Trophoblast cell (in vitro differentiated cells and primary cell): ENCODE data around the gene PDE5A.
"Not testable (repeated sequence)": the region's sequence is repeated elsewhere in the genome, so short reads cannot be mapped to it uniquely, and the experiment has no call there.

ENCODE experiments used
- DNase-seq, 2 donors: peaks; one replicate each; pipeline ENCODE4 v3.0.0-alpha.2; 2016
- H2AFZ ChIP-seq: 2 replicates; pipeline ENCODE4 v1.6.1; 2013; ENCODE audit warnings: low read length, moderate library complexity, mild to moderate bottlenecking; ENCODE audit not compliant: insufficient read depth, poor library complexity
- H2AK5ac ChIP-seq: 2 replicates; pipeline ENCODE4 v1.6.1; 2013; ENCODE audit warnings: mild to moderate bottlenecking, low read length
- H2BK120ac ChIP-seq: 2 replicates; pipeline ENCODE4 v1.6.1; 2013; ENCODE audit warnings: low read length, mild to moderate bottlenecking, moderate library complexity; ENCODE audit not compliant: insufficient read depth, poor library complexity
- H2BK12ac ChIP-seq: 2 replicates; pipeline ENCODE4 v1.6.1; 2013; ENCODE audit warnings: mild to moderate bottlenecking, low read length, moderate library complexity
- H2BK5ac ChIP-seq: 2 replicates; pipeline ENCODE4 v1.6.1; 2013; ENCODE audit warnings: low read length, low read depth, moderate library complexity, mild to moderate bottlenecking; ENCODE audit not compliant: poor library complexity
- H3K14ac ChIP-seq: 2 replicates; pipeline ENCODE4 v1.6.1; 2013; ENCODE audit warnings: mild to moderate bottlenecking, low read length
- H3K18ac ChIP-seq: 2 replicates; pipeline ENCODE4 v1.6.1; 2013; ENCODE audit warnings: mild to moderate bottlenecking, low read length
- H3K23ac ChIP-seq: 2 replicates; pipeline ENCODE4 v1.6.1; 2013; ENCODE audit warnings: low read length
- H3K27ac ChIP-seq: 2 replicates; pipeline ENCODE4 v1.5.1; 2013; ENCODE audit warnings: low read depth, mild to moderate bottlenecking, inconsistent platforms, low read length, moderate library complexity
- H3K27me3 ChIP-seq: 2 replicates; pipeline ENCODE4 v1.6.1; 2013; ENCODE audit warnings: inconsistent platforms, mild to moderate bottlenecking, low read length, moderate library complexity; ENCODE audit not compliant: insufficient read depth
- H3K36me3 ChIP-seq, 2 experiments: 1 replicate in 1 of 2; 2 replicates in 1 of 2; pipeline ENCODE4 v1.6.1; 2013; ENCODE audit warnings: low read length in 2 of 2, mild to moderate bottlenecking in 2 of 2, moderate library complexity in 1 of 2; ENCODE audit not compliant: insufficient read depth in 2 of 2, control insufficient read depth in 1 of 2
- H3K4ac ChIP-seq: 2 replicates; pipeline ENCODE4 v1.6.1; 2013; ENCODE audit warnings: low read depth, mild to moderate bottlenecking, low read length, moderate library complexity
- H3K4me1 ChIP-seq, 2 experiments: 1 replicate in 1 of 2; 2 replicates in 1 of 2; pipeline ENCODE4 v1.6.1; 2013; ENCODE audit warnings: low read length in 2 of 2, mild to moderate bottlenecking in 2 of 2, moderate library complexity in 1 of 2; ENCODE audit not compliant: insufficient read depth in 2 of 2, control insufficient read depth in 1 of 2
- H3K4me2 ChIP-seq: 2 replicates; pipeline ENCODE4 v1.6.1; 2013; ENCODE audit warnings: inconsistent platforms, mild to moderate bottlenecking, low read length, moderate library complexity
- H3K4me3 ChIP-seq: 2 replicates; pipeline ENCODE4 v1.5.1; 2013; ENCODE audit warnings: mild to moderate bottlenecking, low read depth, low read length, inconsistent platforms
- H3K79me1 ChIP-seq: one replicate; pipeline ENCODE4 v1.6.1; 2013; ENCODE audit warnings: low read length
- H3K79me2 ChIP-seq: 2 replicates; pipeline ENCODE4 v1.6.1; 2013; ENCODE audit warnings: low read length, mild to moderate bottlenecking; ENCODE audit not compliant: control insufficient read depth, insufficient read depth, poor library complexity
- H3K9ac ChIP-seq: 2 replicates; pipeline ENCODE4 v1.6.1; 2013; ENCODE audit warnings: mild to moderate bottlenecking, low read length
- H3K9me3 ChIP-seq: 2 replicates; pipeline ENCODE4 v1.6.1; 2013; ENCODE audit warnings: low read depth, mild to moderate bottlenecking, control low read depth, inconsistent platforms, low read length; ENCODE audit not compliant: insufficient read depth
- H4K12ac ChIP-seq: 2 replicates; pipeline ENCODE4 v1.6.1; 2013; ENCODE audit warnings: low read depth, mild to moderate bottlenecking, low read length, moderate library complexity
- H4K8ac ChIP-seq: 2 replicates; pipeline ENCODE4 v1.6.1; 2013; ENCODE audit warnings: low read depth, mild to moderate bottlenecking, low read length, moderate library complexity
- H4K91ac ChIP-seq: one replicate; pipeline ENCODE4 v1.6.1; 2013; ENCODE audit warnings: low read depth, mild to moderate bottlenecking, low read length, moderate library complexity
- WGBS: extraction: QIAGEN DNeasy Blood & Tissue Kit; methylation state at CpG from one replicate; pipeline ENCODE4 v1.1.7; 2013; ENCODE audit warnings: missing lambda C conversion rate; ENCODE audit not compliant: insufficient read length, insufficient coverage; ENCODE audit errors: extremely low coverage; 5-methylcytosine and 5-hydroxymethylcytosine counted together

Gene PDE5A

DNA sequence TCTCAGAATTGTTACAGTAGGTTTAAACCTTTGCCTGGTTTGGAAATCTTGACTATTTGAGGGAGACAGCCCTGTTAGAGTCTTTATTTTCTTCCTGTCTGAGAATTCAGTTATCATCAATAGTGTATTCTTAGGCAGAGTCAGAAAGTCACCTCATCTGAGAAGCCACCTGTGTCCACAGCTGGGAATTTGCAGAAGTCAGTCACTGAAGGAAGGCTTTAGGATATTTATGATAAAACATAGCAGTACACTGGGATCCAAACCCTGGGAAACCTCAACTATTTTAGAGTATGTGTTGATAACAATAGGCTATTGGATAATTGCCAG lies 157.9 kb downstream of the PDE5A start:
- H3K14ac ChIP-seq, H3K9ac ChIP-seq, H3K9me3 ChIP-seq, H2AFZ ChIP-seq, H3K4me2 ChIP-seq, H2BK120ac ChIP-seq, H3K27ac ChIP-seq, H3K4me3 ChIP-seq, H3K79me2 ChIP-seq, H3K4ac ChIP-seq, H3K79me1 ChIP-seq, H3K23ac ChIP-seq, H3K36me3 ChIP-seq, H2AK5ac ChIP-seq, H3K27me3 ChIP-seq, H2BK12ac ChIP-seq, H4K91ac ChIP-seq, H3K4me1 ChIP-seq, H4K12ac ChIP-seq, H3K18ac ChIP-seq, H4K8ac ChIP-seq, DNase-seq, H2BK5ac ChIP-seq: not testable (repeated sequence)

DNA sequence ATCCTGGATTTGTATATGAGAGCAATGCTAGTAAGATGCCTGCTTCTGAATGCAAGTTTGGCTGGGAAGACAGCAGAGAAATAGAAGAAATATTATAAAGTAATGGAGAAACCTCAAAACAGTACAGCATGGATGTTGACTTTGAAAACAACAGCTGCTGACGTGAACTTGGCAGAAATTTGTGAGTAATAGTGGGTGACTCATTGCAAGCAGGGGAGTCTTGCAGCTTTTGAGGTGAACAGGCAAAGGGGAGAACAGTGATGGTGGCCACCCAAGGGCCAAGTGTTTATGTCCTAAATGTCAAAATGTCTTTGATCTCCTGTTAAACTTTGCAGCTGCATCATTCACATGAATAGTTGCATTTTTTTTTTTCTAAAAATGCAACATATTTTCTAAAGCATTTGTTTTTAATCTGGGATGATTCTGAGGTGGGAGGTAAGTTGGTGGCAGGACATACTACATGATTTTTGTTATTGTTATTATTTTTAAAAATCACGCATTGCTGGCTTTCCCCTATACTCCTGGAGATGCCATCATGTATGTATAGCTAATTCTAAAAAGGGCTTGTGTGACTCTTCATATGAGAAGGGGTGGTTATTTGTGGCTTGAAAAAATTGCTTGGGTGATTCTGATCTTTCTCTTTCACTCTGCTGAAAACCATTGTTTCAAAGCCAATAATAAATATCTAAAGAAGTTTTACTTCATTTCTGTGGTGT lies 158.4 kb downstream of the PDE5A start:
- not testable (repeated sequence) for DNase-seq, H3K36me3 ChIP-seq, H3K4ac ChIP-seq, H4K8ac ChIP-seq, H3K9me3 ChIP-seq, H4K12ac ChIP-seq, H3K4me2 ChIP-seq, H2AFZ ChIP-seq, H2BK5ac ChIP-seq, H2BK12ac ChIP-seq, H3K4me1 ChIP-seq, H3K23ac ChIP-seq, H3K27ac ChIP-seq, H3K4me3 ChIP-seq, H3K79me1 ChIP-seq, H3K9ac ChIP-seq, H2AK5ac ChIP-seq, H4K91ac ChIP-seq, H2BK120ac ChIP-seq, H3K18ac ChIP-seq, H3K14ac ChIP-seq, H3K27me3 ChIP-seq, H3K79me2 ChIP-seq
- WGBS: no CpG with 5 or more reads among the region's 2 CpGs

DNA sequence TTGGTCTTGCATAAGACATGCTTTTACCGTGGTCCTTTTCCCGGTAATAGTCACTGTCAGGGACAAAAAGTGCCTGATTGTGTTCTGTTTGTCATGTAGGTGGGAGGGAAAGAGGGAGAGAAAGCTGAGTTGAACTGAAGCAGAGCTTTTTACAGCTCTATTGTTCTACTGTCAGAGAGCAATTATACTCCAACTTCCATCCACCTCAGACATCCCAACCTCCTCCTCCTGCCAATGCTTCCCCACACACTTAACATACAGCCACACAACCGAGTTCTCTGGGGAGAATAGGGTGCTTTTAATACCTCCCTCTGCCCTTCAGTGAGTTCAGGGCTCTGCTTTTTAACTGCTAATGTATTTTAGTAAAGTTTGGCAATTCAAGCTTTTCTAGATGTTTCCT lies 159.6 kb downstream of the PDE5A start:
- H3K4me1 ChIP-seq, H3K14ac ChIP-seq, H3K23ac ChIP-seq, H2BK12ac ChIP-seq, H2BK120ac ChIP-seq, H2BK5ac ChIP-seq, DNase-seq, H3K27ac ChIP-seq, H3K4me2 ChIP-seq, H3K4me3 ChIP-seq, H3K9ac ChIP-seq, H3K9me3 ChIP-seq, H2AFZ ChIP-seq, H4K8ac ChIP-seq, H3K27me3 ChIP-seq, H3K36me3 ChIP-seq, H3K79me2 ChIP-seq, H3K79me1 ChIP-seq, H4K91ac ChIP-seq, H3K18ac ChIP-seq, H2AK5ac ChIP-seq, H4K12ac ChIP-seq, H3K4ac ChIP-seq: not testable (repeated sequence)
- no CpG with 5 or more reads among the region's 3 CpGs for WGBS

DNA sequence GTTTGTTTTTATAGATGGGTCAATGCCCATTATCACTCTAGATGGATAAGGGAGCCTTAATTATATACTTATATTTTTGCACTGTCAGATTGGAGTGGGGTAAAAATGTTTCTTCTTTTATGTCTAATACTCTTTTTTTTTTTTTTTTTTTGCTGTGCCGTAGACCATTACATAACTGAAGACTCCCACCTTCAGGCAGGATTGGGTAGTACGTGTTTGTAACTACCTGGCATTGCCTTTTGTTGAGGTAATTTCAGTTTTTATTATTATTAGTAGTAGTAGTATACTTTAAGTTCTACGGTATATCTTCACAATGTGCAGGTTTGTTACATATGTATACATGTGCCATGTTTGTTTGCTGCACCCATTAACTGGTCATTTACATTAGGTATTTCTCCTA lies 165.9 kb downstream of the PDE5A start:
- H3K79me1 ChIP-seq, H2AFZ ChIP-seq, H3K79me2 ChIP-seq, H4K12ac ChIP-seq, H4K91ac ChIP-seq, H2AK5ac ChIP-seq, H3K9me3 ChIP-seq, H2BK12ac ChIP-seq, H2BK120ac ChIP-seq, H3K27ac ChIP-seq, H3K4me2 ChIP-seq, H3K9ac ChIP-seq, H3K4me1 ChIP-seq, H3K27me3 ChIP-seq, H3K4ac ChIP-seq, H4K8ac ChIP-seq, H3K23ac ChIP-seq, H3K4me3 ChIP-seq, H3K36me3 ChIP-seq, H3K14ac ChIP-seq, H2BK5ac ChIP-seq, H3K18ac ChIP-seq: not testable (repeated sequence)
- no CpG with 5 or more reads among the region's 3 CpGs for WGBS
- DNase-seq: peak in 1 of 2 donors; percentile 59
